Natural killer cell treated with Interleukin-12 subunit alpha and Interleukin-12 subunit beta and Interleukin-15 and Interleukin-18, amount 100 ng/mL, for 72 hours (primary cell): ENCODE measurements around the gene RNF144B. TPM values are rescaled to one million over a fixed set of nuclear protein-coding genes. Genes with fewer than 3 reads are reported as not detected.

Experiments
- ATAC-seq, 2 donors: fragments of 150-1000 bp; cut with Tn5 transposase in 1 of 2; sonication (Bioruptor Pico), chemical (Tn5 transposase) in 1 of 2; 2 replicates each; pipeline ENCODE4 v1.10.0; 2021
- DNase-seq: peaks from one replicate; pipeline ENCODE4 v3.0.0; 2022; ENCODE audit warnings: low spot score
- H3K27ac Mint-ChIP-seq, 2 donors: 1 replicate in 1 of 2; 2 replicates in 1 of 2; pipeline ENCODE4 v1.8.0; 2022; ENCODE audit warnings: mixed read lengths in 2 of 2, mild to moderate bottlenecking in 1 of 2, moderate library complexity in 1 of 2
- H3K27me3 Mint-ChIP-seq, 2 donors: 1 replicate in 1 of 2; 2 replicates in 1 of 2; pipeline ENCODE4 v1.8.0; 2022; ENCODE audit warnings: mixed read lengths in 2 of 2
- H3K36me3 Mint-ChIP-seq: one replicate; pipeline ENCODE4 v1.8.0; 2022; ENCODE audit warnings: mixed read lengths
- H3K4me1 Mint-ChIP-seq, 2 donors: 1 replicate in 1 of 2; 2 replicates in 1 of 2; pipeline ENCODE4 v1.8.0; 2022; ENCODE audit warnings: low read depth in 2 of 2, mixed read lengths in 2 of 2, mild to moderate bottlenecking in 1 of 2
- H3K4me3 Mint-ChIP-seq: one replicate; pipeline ENCODE4 v1.8.0; 2022; ENCODE audit warnings: mixed read lengths
- H3K9me3 Mint-ChIP-seq: 2 replicates; pipeline ENCODE4 v1.8.0; 2022; ENCODE audit warnings: mixed read lengths
- total RNA-seq, 2 donors: library from RNA; stranded (reverse); gene quantifications; one replicate each; pipeline ENCODE4 v1.2.3, GENCODE V29; 2022

RNF144B gene
- total RNA-seq, 2 donors from 2014 or later: 0.76 to 2.0 TPM

DNA sequence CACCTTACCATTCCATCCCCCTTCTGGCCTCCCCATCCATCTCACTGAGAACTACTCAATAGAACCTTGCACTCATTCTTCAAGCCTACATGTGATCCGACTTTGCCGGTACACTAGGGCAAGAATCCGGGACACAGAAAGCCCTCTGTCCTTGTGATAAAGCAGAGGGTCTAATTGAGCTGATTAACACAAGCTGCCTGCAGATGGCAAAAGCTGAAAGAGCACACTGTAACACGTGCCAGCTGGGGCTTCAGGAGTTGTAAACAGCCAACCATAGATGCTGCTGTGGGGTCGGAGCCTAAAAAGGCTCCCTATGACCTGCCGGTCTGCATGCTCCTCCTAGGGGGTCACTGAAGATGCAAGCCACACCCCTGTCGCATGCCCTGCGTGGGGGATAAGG lies 124.1 kb downstream of the RNF144B start:
- H3K4me3 Mint-ChIP-seq: no peak overlapping the region

GRCh38 chr6:18513253-18513798 lies 126.2 kb downstream of the RNF144B start:
- Mint-ChIP-seq H3K27ac (no peak overlapping the region), H3K4me1 (peaks cover 6 to 11% of the 10 kb centered on the region in 2 donors), H3K36me3 (no peaks in the 10 kb centered on the region), H3K4me3 (no peak overlapping the region), H3K27me3 (peaks cover 8 to 9% of the 10 kb centered on the region in 2 donors), H3K9me3 (no peaks in the 10 kb centered on the region)
- DNase-seq: no peak
- peak; percentile 33 to 48 for ATAC-seq

More for the DNA sequence above, 124.1 kb downstream of the RNF144B start:
- Mint-ChIP-seq H3K4me1 (peaks cover 6 to 11% of the 10 kb centered on the region in 2 donors), H3K36me3 (no peaks in the 10 kb centered on the region), H3K27me3 (peaks cover 5 to 8% of the 10 kb centered on the region in 2 donors), H3K27ac (no peak overlapping the region), H3K9me3 (no peaks in the 10 kb centered on the region)
- DNase-seq (no peak), ATAC-seq (no peak)

GRCh38 chr6:18514180-18514579 lies 127.0 kb downstream of the RNF144B start:
- no peak for ATAC-seq
- Mint-ChIP-seq H3K9me3 (no peaks in the 10 kb centered on the region), H3K27me3 (peaks cover 8 to 9% of the 10 kb centered on the region in 2 donors), H3K27ac (no peak overlapping the region), H3K4me3 (no peak overlapping the region), H3K36me3 (no peaks in the 10 kb centered on the region), H3K4me1 (peaks cover 6 to 11% of the 10 kb centered on the region in 2 donors)
- no peak for DNase-seq

DNA sequence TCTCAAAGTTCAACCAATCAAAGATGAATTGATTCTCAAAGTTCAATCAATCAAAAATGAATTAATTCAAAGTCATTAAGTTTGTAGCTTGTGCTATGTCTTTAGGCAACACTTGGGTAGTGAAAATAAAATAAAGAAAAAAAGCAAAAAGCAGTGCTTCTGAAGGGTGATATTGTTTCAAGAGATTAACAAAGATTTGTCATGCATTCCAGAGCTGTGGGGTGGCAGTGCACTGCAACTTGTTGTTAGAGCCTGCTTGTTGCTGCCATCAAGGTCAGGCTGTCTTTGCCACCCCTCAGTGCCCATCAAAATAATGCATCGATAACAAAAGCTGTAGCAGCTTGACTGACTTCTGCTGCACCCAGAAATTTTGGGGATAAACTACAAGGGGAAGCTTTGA lies 128.6 kb downstream of the RNF144B start:
- DNase-seq (no peak), ATAC-seq (no peak)
- H3K9me3 Mint-ChIP-seq: no peaks in the 10 kb centered on the region
- peaks cover 8 to 9% of the 10 kb centered on the region in 2 donors for H3K27me3 Mint-ChIP-seq
- H3K36me3 Mint-ChIP-seq: no peaks in the 10 kb centered on the region
- H3K27ac Mint-ChIP-seq: no peak overlapping the region
- no peak overlapping the region for H3K4me3 Mint-ChIP-seq
- peaks cover 4 to 5% of the 10 kb centered on the region in 2 donors for H3K4me1 Mint-ChIP-seq

Other genes with a start within 250 kb of the RNF144B start
- 10 to 100 TPM; 10.2 to 14.7 TPM for gene TPMT, start 232.3 kb upstream of the RNF144B start, total RNA-seq
- gene KDM1B, start 231.9 kb upstream of the RNF144B start, total RNA-seq: 10 to 100 TPM in 1 of 2 donors, 1 to 10 TPM in 1; 8.1 to 10.6 TPM
- gene DEK, start 122.8 kb upstream of the RNF144B start, total RNA-seq: 100 to 1,000 TPM; 105 to 152 TPM